EH (cell line): ENCODE data around the gene TMC6.
"Not testable (repeated sequence)": the region's sequence is repeated elsewhere in the genome, so short reads cannot be mapped to it uniquely, and the experiment has no call there.

ENCODE experiments used
- DNase-seq: peaks from one replicate; pipeline ENCODE4 v3.0.0-alpha.2; 2015; ENCODE audit warnings: low read depth

TMC6 gene

GRCh38 chr17:78110363-78111015 lies 18.1 kb downstream of the TMC6 start:
- no peak for DNase-seq

GRCh38 chr17:78109489-78109761 lies 19.1 kb downstream of the TMC6 start:
- DNase-seq: no peak

- DNase-seq: no peak
Measured at GRCh38 chr17:78108726-78109488, 19.6 kb downstream of the TMC6 start.

GRCh38 chr17:78107976-78108725 lies 20.4 kb downstream of the TMC6 start:
- DNase-seq: no peak

GRCh38 chr17:78107457-78107856 lies 21.1 kb downstream of the TMC6 start:
- no peak for DNase-seq

- no peak for DNase-seq
Measured at GRCh38 chr17:78106211-78106610, 22.3 kb downstream of the TMC6 start.

- no peak for DNase-seq
Measured at GRCh38 chr17:78105551-78105950, 23.0 kb downstream of the TMC6 start.

GRCh38 chr17:78105101-78105500 lies 23.5 kb downstream of the TMC6 start:
- DNase-seq: no peak

- no peak for DNase-seq
Measured at GRCh38 chr17:78104540-78104941, 24.0 kb downstream of the TMC6 start.

GRCh38 chr17:78103311-78103710 lies 25.2 kb downstream of the TMC6 start:
- DNase-seq: no peak

- no peak for DNase-seq
Measured at GRCh38 chr17:78101542-78101941, 27.0 kb downstream of the TMC6 start.

GRCh38 chr17:78101112-78101511 lies 27.4 kb downstream of the TMC6 start:
- no peak for DNase-seq

GRCh38 chr17:78096093-78096492 lies 32.5 kb downstream of the TMC6 start:
- no peak for DNase-seq

- no peak for DNase-seq
Measured at GRCh38 chr17:78095035-78095434, 33.5 kb downstream of the TMC6 start.

GRCh38 chr17:78092794-78093324 lies 35.7 kb downstream of the TMC6 start:
- no peak for DNase-seq

GRCh38 chr17:78089576-78090281 lies 38.8 kb downstream of the TMC6 start:
- no peak for DNase-seq

GRCh38 chr17:78088529-78088928 lies 40.0 kb downstream of the TMC6 start:
- no peak for DNase-seq

- no peak for DNase-seq
Measured at GRCh38 chr17:78086740-78087139, 41.8 kb downstream of the TMC6 start.

GRCh38 chr17:78082988-78083387 lies 45.6 kb downstream of the TMC6 start:
- no peak for DNase-seq

- DNase-seq: not testable (repeated sequence)
Measured at GRCh38 chr17:78082355-78082872, 46.1 kb downstream of the TMC6 start.

GRCh38 chr17:78081551-78081950 lies 47.0 kb downstream of the TMC6 start:
- DNase-seq: no peak

- no peak for DNase-seq
Measured at GRCh38 chr17:78079253-78079652, 49.3 kb downstream of the TMC6 start.
